Astrocyte (in vitro differentiated cells and primary cell): ENCODE results near the gene EXOSC3. TPM values are rescaled to one million over a fixed set of nuclear protein-coding genes. Genes with fewer than 3 reads are reported as not detected.
A peak's percentile ranks its signal among the peaks of the same experiment; 100 is the strongest.

Experiments
- DNase-seq: peaks from one replicate; pipeline ENCODE4 v3.0.0-alpha.2; 2010; ENCODE audit warnings: low read depth
- FAIRE-seq: peaks from 2 replicates; lab custom pipeline; 2011; peaks lifted over from hg19 to GRCh38; lab: Jason Lieb, UNC
- H2AFZ ChIP-seq: 2 replicates; pipeline ENCODE4 v1.6.0; 2012; ENCODE audit warnings: low read depth, low read length, inconsistent platforms
- H3K27ac ChIP-seq: 2 replicates; pipeline ENCODE4 v1.5.1; 2011; ENCODE audit warnings: low read depth, low read length, inconsistent platforms
- H3K27me3 ChIP-seq: 2 replicates; pipeline ENCODE4 v1.6.0; 2011; ENCODE audit warnings: low read length, inconsistent platforms; ENCODE audit not compliant: insufficient read depth
- H3K36me3 ChIP-seq: 2 replicates; pipeline ENCODE4 v1.5.1; 2011; ENCODE audit warnings: low read length, inconsistent platforms; ENCODE audit not compliant: insufficient read depth
- H3K4me1 ChIP-seq: 2 replicates; pipeline ENCODE4 v1.5.1; 2011; ENCODE audit warnings: low read length, inconsistent platforms; ENCODE audit not compliant: insufficient read depth
- H3K4me2 ChIP-seq: 2 replicates; pipeline ENCODE4 v1.6.0; 2012; ENCODE audit warnings: low read length, inconsistent platforms
- H3K4me3 ChIP-seq: 2 replicates; pipeline ENCODE4 v1.5.1; 2011; ENCODE audit warnings: low read depth, mild to moderate bottlenecking, low read length, inconsistent platforms; ENCODE audit not compliant: insufficient read depth
- H3K79me2 ChIP-seq: 2 replicates; pipeline ENCODE4 v1.6.0; 2012; ENCODE audit warnings: mild to moderate bottlenecking, low read length, inconsistent platforms; ENCODE audit not compliant: insufficient read depth
- H3K9ac ChIP-seq: 2 replicates; pipeline ENCODE4 v1.6.0; 2012; ENCODE audit warnings: mild to moderate bottlenecking, low read length, inconsistent platforms
- H3K9me3 ChIP-seq: 2 replicates; pipeline ENCODE4 v1.5.1; 2012; ENCODE audit warnings: low read depth, mild to moderate bottlenecking, low read length, inconsistent platforms; ENCODE audit not compliant: insufficient read depth
- H4K20me1 ChIP-seq: 2 replicates; pipeline ENCODE4 v1.6.0; 2012; ENCODE audit warnings: low read length, inconsistent platforms; ENCODE audit not compliant: insufficient read depth
- H3K27ac Mint-ChIP-seq: one replicate; pipeline ENCODE4 v1.8.0; 2021; ENCODE audit warnings: mild to moderate bottlenecking, mixed read lengths; ENCODE audit not compliant: unreplicated experiment
- H3K27me3 Mint-ChIP-seq: one replicate; pipeline ENCODE4 v1.8.0; 2021; ENCODE audit warnings: low read depth, mixed read lengths; ENCODE audit not compliant: unreplicated experiment
- H3K36me3 Mint-ChIP-seq: one replicate; pipeline ENCODE4 v1.8.0; 2021; ENCODE audit warnings: low read depth, mixed read lengths; ENCODE audit not compliant: unreplicated experiment
- H3K4me1 Mint-ChIP-seq: one replicate; pipeline ENCODE4 v1.8.0; 2021; ENCODE audit warnings: low read depth, mixed read lengths; ENCODE audit not compliant: unreplicated experiment
- H3K4me3 Mint-ChIP-seq: one replicate; pipeline ENCODE4 v1.8.0; 2021; ENCODE audit warnings: mild to moderate bottlenecking, moderate library complexity, mixed read lengths; ENCODE audit not compliant: unreplicated experiment
- H3K9me3 Mint-ChIP-seq: one replicate; pipeline ENCODE4 v1.8.0; 2021; ENCODE audit warnings: mild to moderate bottlenecking, mixed read lengths; ENCODE audit not compliant: unreplicated experiment
- EZH2 ChIP-seq: IDR thresholded peaks from 2 replicates; pipeline ENCODE4 v1.6.1; 2012; ENCODE audit warnings: mild to moderate bottlenecking, low read length, inconsistent platforms; ENCODE audit not compliant: insufficient read depth
- total RNA-seq: library from RNA; stranded (reverse); gene quantifications from 2 replicates; pipeline ENCODE4 v1.2.1, GENCODE V29; 2021
- TF ChIP-seq, protein P1 (sequence below): IDR thresholded peaks from 2 replicates; pipeline ENCODE4 v1.5.1; 2011; ENCODE audit warnings: low read depth, mild to moderate bottlenecking, inconsistent platforms, low read length, moderate library complexity; ENCODE audit not compliant: insufficient read depth

Gene EXOSC3
- total RNA-seq, 1 donor from 2014 or later, result 30.7 TPM

GRCh38 chr9:37784291-37784615 lies 611 bp downstream of the EXOSC3 start:
- Histone ChIP-seq H3K9me3 (no peaks in the 10 kb centered on the region), H3K4me2 (peak overlapping the region; percentile 92), H2AFZ (peak overlapping the region; percentile 99), H3K9ac (peak overlapping the region; percentile 89), H3K27ac (peak overlapping the region; percentile 75), H3K4me3 (peak overlapping the region; percentile 96), H3K27me3 (no peaks in the 10 kb centered on the region), H3K4me1 (peaks cover 7% of the 10 kb centered on the region), H4K20me1 (peaks cover 36% of the 10 kb centered on the region), H3K79me2 (peaks cover 40% of the 10 kb centered on the region), H3K36me3 (peaks cover 36% of the 10 kb centered on the region)
- Mint-ChIP-seq H3K27me3 (peaks cover 1% of the 10 kb centered on the region), H3K9me3 (no peaks in the 10 kb centered on the region), H3K4me1 (peaks cover 10% of the 10 kb centered on the region), H3K36me3 (peaks cover 7% of the 10 kb centered on the region), H3K4me3 (peak overlapping the region; percentile 98), H3K27ac (peak overlapping the region; percentile 91)
- no peak for TF ChIP-seq EZH2
- TF ChIP-seq, protein P1, sequence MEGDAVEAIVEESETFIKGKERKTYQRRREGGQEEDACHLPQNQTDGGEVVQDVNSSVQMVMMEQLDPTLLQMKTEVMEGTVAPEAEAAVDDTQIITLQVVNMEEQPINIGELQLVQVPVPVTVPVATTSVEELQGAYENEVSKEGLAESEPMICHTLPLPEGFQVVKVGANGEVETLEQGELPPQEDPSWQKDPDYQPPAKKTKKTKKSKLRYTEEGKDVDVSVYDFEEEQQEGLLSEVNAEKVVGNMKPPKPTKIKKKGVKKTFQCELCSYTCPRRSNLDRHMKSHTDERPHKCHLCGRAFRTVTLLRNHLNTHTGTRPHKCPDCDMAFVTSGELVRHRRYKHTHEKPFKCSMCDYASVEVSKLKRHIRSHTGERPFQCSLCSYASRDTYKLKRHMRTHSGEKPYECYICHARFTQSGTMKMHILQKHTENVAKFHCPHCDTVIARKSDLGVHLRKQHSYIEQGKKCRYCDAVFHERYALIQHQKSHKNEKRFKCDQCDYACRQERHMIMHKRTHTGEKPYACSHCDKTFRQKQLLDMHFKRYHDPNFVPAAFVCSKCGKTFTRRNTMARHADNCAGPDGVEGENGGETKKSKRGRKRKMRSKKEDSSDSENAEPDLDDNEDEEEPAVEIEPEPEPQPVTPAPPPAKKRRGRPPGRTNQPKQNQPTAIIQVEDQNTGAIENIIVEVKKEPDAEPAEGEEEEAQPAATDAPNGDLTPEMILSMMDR, result no peak
- no peak for DNase-seq
- no peak for FAIRE-seq

- TF ChIP-seq, protein P1, result no peak
- TF ChIP-seq EZH2, result no peak
- peaks cover 7% of the 10 kb centered on the region for H3K36me3 Mint-ChIP-seq
- H3K27ac Mint-ChIP-seq, result peak overlapping the region; percentile 42
- DNase-seq (no peak), FAIRE-seq (no peak)
- H3K36me3 ChIP-seq, result peaks cover 52% of the 10 kb centered on the region
- H3K79me2 ChIP-seq, result peaks cover 24% of the 10 kb centered on the region
- H3K27ac ChIP-seq, result no peak overlapping the region
- H3K9me3 ChIP-seq, result no peaks in the 10 kb centered on the region
- H3K9me3 Mint-ChIP-seq, result no peaks in the 10 kb centered on the region
- no peak overlapping the region for H3K4me3 Mint-ChIP-seq
- H3K4me2 ChIP-seq, result no peak overlapping the region
- H3K4me1 ChIP-seq, result peaks cover 3% of the 10 kb centered on the region
- H2AFZ ChIP-seq, result no peak overlapping the region
- no peaks in the 10 kb centered on the region for H3K27me3 ChIP-seq
- H3K9ac ChIP-seq, result no peak overlapping the region
- H4K20me1 ChIP-seq, result peaks cover 42% of the 10 kb centered on the region
- H3K4me3 ChIP-seq, result no peak overlapping the region
- peaks cover 7% of the 10 kb centered on the region for H3K4me1 Mint-ChIP-seq
- H3K27me3 Mint-ChIP-seq, result no peaks in the 10 kb centered on the region
These were observed 6.3 kb downstream of the EXOSC3 start for GRCh38 chr9:37778534-37778933.

- H3K4me3 ChIP-seq, result no peak overlapping the region
- peaks cover 2% of the 10 kb centered on the region for H3K79me2 ChIP-seq
- no peak overlapping the region for H3K9ac ChIP-seq
- FAIRE-seq, result no peak
- H3K9me3 Mint-ChIP-seq, result no peaks in the 10 kb centered on the region
- no peak overlapping the region for H2AFZ ChIP-seq
- no peak overlapping the region for H3K4me3 Mint-ChIP-seq
- no peaks in the 10 kb centered on the region for H3K4me1 Mint-ChIP-seq
- peaks cover 23% of the 10 kb centered on the region for H4K20me1 ChIP-seq
- no peaks in the 10 kb centered on the region for H3K27me3 Mint-ChIP-seq
- TF ChIP-seq, protein P1, result no peak
- no peak for TF ChIP-seq EZH2
- no peak overlapping the region for H3K27ac ChIP-seq
- peaks cover 5% of the 10 kb centered on the region for H3K36me3 Mint-ChIP-seq
- DNase-seq, result peak; percentile 50
- H3K36me3 ChIP-seq, result peaks cover 40% of the 10 kb centered on the region
- H3K4me1 ChIP-seq, result peaks cover 3% of the 10 kb centered on the region
- no peaks in the 10 kb centered on the region for H3K9me3 ChIP-seq
- H3K4me2 ChIP-seq, result no peak overlapping the region
- H3K27ac Mint-ChIP-seq, result no peak overlapping the region
- H3K27me3 ChIP-seq, result no peaks in the 10 kb centered on the region
These were observed 8.5 kb downstream of the EXOSC3 start for GRCh38 chr9:37776328-37776727.
